Neural cell (in vitro differentiated cells): ENCODE data around the gene C19orf67. TPM values are rescaled to one million over a fixed set of nuclear protein-coding genes. Genes with fewer than 3 reads are reported as not detected.

Source experiments
- H2AFZ ChIP-seq: fragments of 200-600, 300-800 bp; sonication (generic), shearing (Covaris generic); 2 replicates; pipeline ENCODE4 v1.6.0; 2014; ENCODE audit warnings: low read depth, mild to moderate bottlenecking, antibody characterized with exemption, low read length, moderate library complexity
- H3F3A ChIP-seq: fragments of 200-600 bp; shearing (Covaris generic); 2 replicates; pipeline ENCODE4 v1.6.1; 2016; ENCODE audit warnings: mild to moderate bottlenecking, moderate library complexity, mixed read lengths, antibody characterized with exemption, low read length; ENCODE audit not compliant: insufficient read depth, poor library complexity, severe bottlenecking
- H3K27ac ChIP-seq: fragments of 200-600, 300-800 bp; sonication (generic), shearing (Covaris generic); 2 replicates; pipeline ENCODE4 v1.5.1; 2014; ENCODE audit warnings: mild to moderate bottlenecking, low read length, moderate library complexity
- H3K27me3 ChIP-seq: fragments of 300-800, 200-600 bp; sonication (generic), shearing (Covaris generic); 2 replicates; pipeline ENCODE4 v1.6.0; 2014; ENCODE audit warnings: mild to moderate bottlenecking, low read depth, low read length, moderate library complexity; ENCODE audit not compliant: insufficient read depth
- H3K36me3 ChIP-seq: fragments of 300-800, 200-600 bp; sonication (generic), shearing (Covaris generic); 2 replicates; pipeline ENCODE4 v1.5.1; 2014; ENCODE audit warnings: mild to moderate bottlenecking, antibody characterized with exemption, low read length, moderate library complexity; ENCODE audit not compliant: insufficient read depth
- H3K4me2 ChIP-seq: fragments of 300-800, 200-600 bp; sonication (generic), shearing (Covaris generic); 2 replicates; pipeline ENCODE4 v1.6.0; 2014; ENCODE audit warnings: mild to moderate bottlenecking, low read length
- H3K4me3 ChIP-seq: fragments of 300-800, 200-600 bp; sonication (generic), shearing (Covaris generic); 2 replicates; pipeline ENCODE4 v1.5.1; 2014; ENCODE audit warnings: mild to moderate bottlenecking, low read length, moderate library complexity
- H3K79me2 ChIP-seq: fragments of 200-600 bp; shearing (Covaris generic); replicated peaks from 2 replicates; pipeline ENCODE4 v1.6.0; 2014; ENCODE audit warnings: mild to moderate bottlenecking, low read length, moderate library complexity; ENCODE audit not compliant: insufficient read depth
- H3K9ac ChIP-seq: fragments of 300-800, 200-600 bp; sonication (generic), shearing (Covaris generic); 2 replicates; pipeline ENCODE4 v1.6.1; 2016; ENCODE audit warnings: mild to moderate bottlenecking, low read length, mixed read lengths
- H3K9me2 ChIP-seq: fragments of 200-600 bp; shearing (Covaris generic); 2 replicates; pipeline ENCODE4 v1.6.1; 2016; ENCODE audit warnings: mild to moderate bottlenecking, low read length, mixed read lengths; ENCODE audit not compliant: insufficient read depth
- H3K9me3 ChIP-seq: fragments of 200-600, 300-800 bp; sonication (generic), shearing (Covaris generic); 2 replicates; pipeline ENCODE4 v1.6.1; 2016; ENCODE audit warnings: mild to moderate bottlenecking, mixed run types, low read length, moderate library complexity, mixed read lengths
- H4K20me1 ChIP-seq: fragments of 200-600 bp; shearing (Covaris generic); 2 replicates; pipeline ENCODE4 v1.6.1; 2016; ENCODE audit warnings: mild to moderate bottlenecking, mixed run types; ENCODE audit not compliant: insufficient read depth
- CTCF ChIP-seq: fragments of 450-650 bp; IDR thresholded peaks from 2 replicates; pipeline ENCODE4 v1.5.1; 2014; ENCODE audit warnings: antibody characterized with exemption, mild to moderate bottlenecking, moderate library complexity; ENCODE audit not compliant: poor library complexity, severe bottlenecking
- EP300 ChIP-seq: fragments of 450-650 bp; conservative IDR thresholded peaks from 2 replicates; pipeline ENCODE4 v1.6.1; 2014; ENCODE audit warnings: antibody characterized with exemption, mild to moderate bottlenecking, moderate library complexity; ENCODE audit not compliant: poor library complexity, severe bottlenecking
- EZH2 ChIP-seq: fragments of 200-600, 300-800 bp; shearing (Covaris generic), sonication (generic); IDR thresholded peaks from 2 replicates; pipeline ENCODE4 v1.6.1; 2014; ENCODE audit warnings: antibody characterized with exemption, low read length, borderline replicate concordance, mild to moderate bottlenecking; ENCODE audit not compliant: insufficient read depth, poor library complexity, severe bottlenecking
- MXI1 ChIP-seq: fragments of 450-650 bp; conservative IDR thresholded peaks from 2 replicates; pipeline ENCODE4 v1.6.1; 2014; ENCODE audit warnings: antibody characterized with exemption, mild to moderate bottlenecking; ENCODE audit not compliant: poor library complexity, severe bottlenecking
- POLR2AphosphoS5 ChIP-seq: IDR thresholded peaks from 2 replicates; pipeline ENCODE4 v1.6.1; 2012
- RAD21 ChIP-seq: fragments of 450-650 bp; conservative IDR thresholded peaks from 2 replicates; pipeline ENCODE4 v1.6.1; 2014; ENCODE audit warnings: antibody characterized with exemption, mild to moderate bottlenecking, moderate library complexity
- SMC3 ChIP-seq: fragments of 450-650 bp; conservative IDR thresholded peaks from 2 replicates; pipeline ENCODE4 v1.6.1; 2014; ENCODE audit warnings: antibody characterized with exemption, mild to moderate bottlenecking, moderate library complexity; ENCODE audit not compliant: poor library complexity
- TAF1 ChIP-seq: IDR thresholded peaks from 2 replicates; pipeline ENCODE4 v1.6.1; 2012; ENCODE audit warnings: low read depth
- polyA plus RNA-seq: library from polyadenylated mRNA; depleted of rRNA; stranded (reverse); fragments of >200 nt; gene quantifications from 2 replicates; pipeline ENCODE4 v1.2.3, GENCODE V29; 2014
- TF ChIP-seq, protein P1 (sequence below): IDR thresholded peaks from 2 replicates; pipeline ENCODE4 v1.6.1; 2012; ENCODE audit warnings: borderline replicate concordance

The C19orf67 gene
- polyA plus RNA-seq, 1 donor from 2014 or later, result not detected

DNA sequence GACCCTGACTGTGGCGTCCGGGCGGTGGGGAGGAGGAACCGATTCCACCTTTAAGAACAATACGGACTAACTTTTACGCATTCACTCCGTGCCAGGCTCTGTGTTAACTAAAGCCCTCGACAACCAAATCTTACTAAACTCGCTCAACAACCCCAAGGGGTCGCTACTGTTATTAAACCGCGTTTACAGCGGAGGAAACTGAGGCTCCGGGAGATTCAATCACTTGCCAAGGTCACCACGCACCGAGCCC is 3.8 kb upstream of the C19orf67 start:
- Histone ChIP-seq H3K4me2 (peak overlapping the region; percentile 73), H3K9me2 (no peaks in the 10 kb centered on the region), H3K9me3 (peaks cover 3% of the 10 kb centered on the region), H3F3A (peaks cover 4% of the 10 kb centered on the region), H3K27ac (no peak overlapping the region), H3K4me3 (peak overlapping the region; percentile 70), H3K79me2 (no peaks in the 10 kb centered on the region), H4K20me1 (peaks cover 8% of the 10 kb centered on the region), H3K9ac (peak overlapping the region; percentile 44), H2AFZ (no peak overlapping the region), H3K27me3 (no peaks in the 10 kb centered on the region), H3K36me3 (peaks cover 6% of the 10 kb centered on the region)
- TF ChIP-seq RAD21 (peak; percentile 40), EP300 (no peak), CTCF (peak; percentile 66), EZH2 (no peak), SMC3 (peak; percentile 52)

DNA sequence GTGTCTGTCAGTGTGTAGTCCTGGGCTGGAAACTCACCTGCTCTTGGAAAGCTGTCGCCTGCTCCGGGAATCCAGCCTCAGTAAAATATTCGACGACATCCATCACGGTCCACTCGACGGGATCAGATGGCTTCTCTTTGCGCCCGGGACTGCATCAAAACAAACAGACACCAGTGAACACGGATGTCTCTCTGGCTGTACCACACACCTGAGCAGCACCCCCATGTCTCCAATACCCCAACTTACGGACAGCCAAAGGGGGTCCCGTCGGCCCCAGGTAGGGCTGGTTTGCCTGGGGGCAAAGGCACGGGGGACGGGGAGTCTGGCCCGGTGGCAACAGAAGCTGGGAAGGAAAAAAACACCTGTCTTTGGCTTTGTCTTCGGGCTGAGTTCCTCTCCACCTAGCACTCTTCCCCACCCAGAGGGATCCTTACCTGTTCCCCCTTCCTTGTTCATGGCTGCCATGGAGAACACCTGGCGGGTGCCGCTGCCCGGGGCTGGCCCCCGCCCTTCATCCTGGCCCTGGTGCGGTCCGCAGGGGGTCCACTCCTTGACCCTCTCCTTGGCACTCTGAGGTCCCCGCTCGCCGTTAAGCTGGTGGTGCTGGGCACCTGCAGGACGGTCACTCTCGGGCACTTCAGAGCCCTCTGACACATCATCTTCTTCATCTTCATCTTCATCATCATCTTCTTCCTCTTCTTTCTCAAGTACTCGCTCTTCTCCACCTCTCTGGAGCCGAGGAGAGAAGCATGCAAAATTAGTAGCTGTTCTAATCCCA is 3.2 kb upstream of the C19orf67 start:
- TF ChIP-seq RAD21, result no peak
- no peak for TF ChIP-seq SMC3
- no peak for TF ChIP-seq TAF1
- Histone ChIP-seq H4K20me1 (peaks cover 8% of the 10 kb centered on the region), H3K79me2 (no peaks in the 10 kb centered on the region), H3K4me2 (peak overlapping the region; percentile 73), H3K27me3 (no peaks in the 10 kb centered on the region), H2AFZ (no peak overlapping the region), H3K9ac (peak overlapping the region; percentile 44), H3F3A (peaks cover 4% of the 10 kb centered on the region), H3K4me3 (peak overlapping the region; percentile 70), H3K9me3 (peaks cover 3% of the 10 kb centered on the region), H3K27ac (no peak overlapping the region), H3K36me3 (peaks cover 6% of the 10 kb centered on the region), H3K9me2 (no peaks in the 10 kb centered on the region)

DNA sequence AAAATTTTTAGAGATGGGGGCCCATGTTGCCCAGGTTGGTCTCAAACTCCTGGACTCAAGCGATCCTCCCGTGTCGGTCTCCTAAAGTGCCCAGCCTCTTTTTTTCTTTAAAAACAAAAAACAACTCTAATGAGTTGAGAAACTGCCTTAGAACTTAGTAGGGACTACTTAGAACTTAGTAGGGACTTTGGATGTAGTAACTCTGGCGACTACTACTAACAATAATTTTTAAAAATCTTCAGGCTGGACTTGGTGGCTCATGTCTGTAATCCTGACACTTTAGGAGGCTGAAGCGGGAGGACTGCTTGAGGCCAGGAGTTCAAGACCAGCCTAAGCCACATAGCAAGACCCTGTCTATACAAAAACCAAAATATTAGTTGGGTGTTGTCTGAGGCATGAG is 515 bp upstream of the C19orf67 start:
- no peaks in the 10 kb centered on the region for H3F3A ChIP-seq
- H3K36me3 ChIP-seq, result no peaks in the 10 kb centered on the region
- peaks cover 8% of the 10 kb centered on the region for H4K20me1 ChIP-seq
- TF ChIP-seq MXI1 (no peak), POLR2AphosphoS5 (no peak), RAD21 (no peak), SMC3 (no peak), CTCF (no peak), EZH2 (no peak), EP300 (no peak), TAF1 (no peak)
- TF ChIP-seq, protein P1, sequence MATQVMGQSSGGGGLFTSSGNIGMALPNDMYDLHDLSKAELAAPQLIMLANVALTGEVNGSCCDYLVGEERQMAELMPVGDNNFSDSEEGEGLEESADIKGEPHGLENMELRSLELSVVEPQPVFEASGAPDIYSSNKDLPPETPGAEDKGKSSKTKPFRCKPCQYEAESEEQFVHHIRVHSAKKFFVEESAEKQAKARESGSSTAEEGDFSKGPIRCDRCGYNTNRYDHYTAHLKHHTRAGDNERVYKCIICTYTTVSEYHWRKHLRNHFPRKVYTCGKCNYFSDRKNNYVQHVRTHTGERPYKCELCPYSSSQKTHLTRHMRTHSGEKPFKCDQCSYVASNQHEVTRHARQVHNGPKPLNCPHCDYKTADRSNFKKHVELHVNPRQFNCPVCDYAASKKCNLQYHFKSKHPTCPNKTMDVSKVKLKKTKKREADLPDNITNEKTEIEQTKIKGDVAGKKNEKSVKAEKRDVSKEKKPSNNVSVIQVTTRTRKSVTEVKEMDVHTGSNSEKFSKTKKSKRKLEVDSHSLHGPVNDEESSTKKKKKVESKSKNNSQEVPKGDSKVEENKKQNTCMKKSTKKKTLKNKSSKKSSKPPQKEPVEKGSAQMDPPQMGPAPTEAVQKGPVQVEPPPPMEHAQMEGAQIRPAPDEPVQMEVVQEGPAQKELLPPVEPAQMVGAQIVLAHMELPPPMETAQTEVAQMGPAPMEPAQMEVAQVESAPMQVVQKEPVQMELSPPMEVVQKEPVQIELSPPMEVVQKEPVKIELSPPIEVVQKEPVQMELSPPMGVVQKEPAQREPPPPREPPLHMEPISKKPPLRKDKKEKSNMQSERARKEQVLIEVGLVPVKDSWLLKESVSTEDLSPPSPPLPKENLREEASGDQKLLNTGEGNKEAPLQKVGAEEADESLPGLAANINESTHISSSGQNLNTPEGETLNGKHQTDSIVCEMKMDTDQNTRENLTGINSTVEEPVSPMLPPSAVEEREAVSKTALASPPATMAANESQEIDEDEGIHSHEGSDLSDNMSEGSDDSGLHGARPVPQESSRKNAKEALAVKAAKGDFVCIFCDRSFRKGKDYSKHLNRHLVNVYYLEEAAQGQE, result no peak
- no peaks in the 10 kb centered on the region for H3K9me2 ChIP-seq
- H3K27me3 ChIP-seq, result no peaks in the 10 kb centered on the region
- no peak overlapping the region for H2AFZ ChIP-seq
- no peaks in the 10 kb centered on the region for H3K79me2 ChIP-seq
- H3K4me2 ChIP-seq, result no peak overlapping the region
- no peaks in the 10 kb centered on the region for H3K9me3 ChIP-seq
- no peak overlapping the region for H3K27ac ChIP-seq
- H3K9ac ChIP-seq, result no peak overlapping the region
- no peak overlapping the region for H3K4me3 ChIP-seq
